Breast epithelium (tissue), 3 donors: ENCODE measurements around the gene ABCC1.

Source experiments
- POLR2A ChIP-seq: fragments of 450-650 bp; IDR thresholded peaks from one replicate; pipeline ENCODE4 v1.6.1; 2016; ENCODE audit warnings: antibody characterized with exemption, mild to moderate bottlenecking, moderate library complexity
- TF ChIP-seq, protein P1 (sequence below), 3 donors: fragments of 450-650 bp; IDR thresholded peaks; one replicate each; pipeline ENCODE4 v1.5.1; 2016 to 2017; ENCODE audit warnings: antibody characterized with exemption in 3 of 3, mild to moderate bottlenecking in 3 of 3, moderate library complexity in 3 of 3

DNA sequence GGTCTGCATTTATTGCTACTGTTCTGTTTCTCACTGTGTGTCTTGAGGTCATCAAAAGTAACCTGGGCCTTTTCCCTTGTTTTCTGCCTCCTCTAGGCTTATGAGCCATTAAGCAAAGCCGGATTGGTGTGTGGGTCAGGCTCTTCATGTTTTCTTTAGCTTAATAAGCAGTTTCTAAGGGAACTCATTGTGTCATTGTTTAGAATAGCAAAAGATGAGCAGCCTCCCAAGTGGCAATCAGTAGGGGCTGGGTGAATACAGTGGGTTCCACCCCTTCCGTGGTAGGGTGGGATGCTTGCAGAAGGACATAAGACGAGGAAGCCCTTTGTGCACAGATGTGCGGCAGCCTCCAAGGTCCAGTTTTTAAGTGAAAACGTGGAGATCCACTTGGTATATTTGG lies 34.5 kb downstream of the ABCC1 start:
- TF ChIP-seq, protein P1, sequence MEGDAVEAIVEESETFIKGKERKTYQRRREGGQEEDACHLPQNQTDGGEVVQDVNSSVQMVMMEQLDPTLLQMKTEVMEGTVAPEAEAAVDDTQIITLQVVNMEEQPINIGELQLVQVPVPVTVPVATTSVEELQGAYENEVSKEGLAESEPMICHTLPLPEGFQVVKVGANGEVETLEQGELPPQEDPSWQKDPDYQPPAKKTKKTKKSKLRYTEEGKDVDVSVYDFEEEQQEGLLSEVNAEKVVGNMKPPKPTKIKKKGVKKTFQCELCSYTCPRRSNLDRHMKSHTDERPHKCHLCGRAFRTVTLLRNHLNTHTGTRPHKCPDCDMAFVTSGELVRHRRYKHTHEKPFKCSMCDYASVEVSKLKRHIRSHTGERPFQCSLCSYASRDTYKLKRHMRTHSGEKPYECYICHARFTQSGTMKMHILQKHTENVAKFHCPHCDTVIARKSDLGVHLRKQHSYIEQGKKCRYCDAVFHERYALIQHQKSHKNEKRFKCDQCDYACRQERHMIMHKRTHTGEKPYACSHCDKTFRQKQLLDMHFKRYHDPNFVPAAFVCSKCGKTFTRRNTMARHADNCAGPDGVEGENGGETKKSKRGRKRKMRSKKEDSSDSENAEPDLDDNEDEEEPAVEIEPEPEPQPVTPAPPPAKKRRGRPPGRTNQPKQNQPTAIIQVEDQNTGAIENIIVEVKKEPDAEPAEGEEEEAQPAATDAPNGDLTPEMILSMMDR (IDR thresholded peaks at IDR 0.05) = no peak
- TF ChIP-seq POLR2A = no peak
